Measurements from ENCODE around the gene GNPDA2.

The GNPDA2 gene

DNA sequence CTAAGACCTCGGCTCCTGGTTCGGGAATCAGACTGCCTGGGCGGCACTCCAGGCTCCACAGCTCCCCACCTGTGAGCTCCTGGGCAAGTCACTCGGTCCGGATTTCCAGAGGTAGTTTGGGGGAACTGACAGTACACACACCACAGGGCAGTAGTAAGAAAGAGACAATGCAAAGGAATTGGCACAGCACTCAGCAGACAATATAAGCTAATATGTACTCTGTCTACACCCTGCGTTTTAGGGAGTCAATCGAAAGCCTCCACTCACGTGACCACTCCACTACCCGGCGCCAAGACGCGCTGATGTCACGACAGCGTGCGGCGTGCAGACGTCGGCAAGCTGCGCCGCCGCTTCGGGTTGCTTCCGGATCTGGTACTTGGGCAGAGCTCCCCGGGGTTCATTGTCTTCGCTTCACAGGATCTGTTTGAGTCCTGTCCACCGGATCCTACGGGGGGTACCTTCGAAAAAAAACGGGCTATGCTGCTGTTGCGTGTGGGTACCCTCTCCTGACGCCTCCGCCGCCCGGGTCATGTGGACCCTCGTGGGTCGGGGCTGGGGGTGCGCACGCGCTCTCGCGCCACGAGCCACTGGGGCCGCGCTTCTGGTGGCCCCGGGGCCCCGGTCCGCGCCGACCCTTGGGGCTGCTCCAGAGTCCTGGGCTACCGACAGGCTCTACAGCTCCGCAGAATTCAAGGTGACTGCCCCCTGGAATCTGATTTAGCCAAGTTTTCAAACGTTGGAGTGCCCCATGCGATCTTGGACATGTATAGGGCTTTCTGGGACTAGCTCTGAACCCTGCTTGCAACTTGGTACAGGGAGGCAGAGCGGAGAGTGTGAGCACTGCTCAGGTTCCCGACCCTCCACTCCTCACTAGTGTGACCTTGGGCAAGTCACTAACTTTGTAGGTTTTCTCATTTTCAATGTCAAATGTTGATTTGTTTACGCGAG is 48.0 kb downstream of the GNPDA2 start, which contains the start of gene GUF1:
Gene GUF1 (plus strand): TSS at position 327 of the 948 bp plus-strand sequence. CDS start 203 bp downstream, at position 530.
- DNase-seq = peak; percentile 92

DNA sequence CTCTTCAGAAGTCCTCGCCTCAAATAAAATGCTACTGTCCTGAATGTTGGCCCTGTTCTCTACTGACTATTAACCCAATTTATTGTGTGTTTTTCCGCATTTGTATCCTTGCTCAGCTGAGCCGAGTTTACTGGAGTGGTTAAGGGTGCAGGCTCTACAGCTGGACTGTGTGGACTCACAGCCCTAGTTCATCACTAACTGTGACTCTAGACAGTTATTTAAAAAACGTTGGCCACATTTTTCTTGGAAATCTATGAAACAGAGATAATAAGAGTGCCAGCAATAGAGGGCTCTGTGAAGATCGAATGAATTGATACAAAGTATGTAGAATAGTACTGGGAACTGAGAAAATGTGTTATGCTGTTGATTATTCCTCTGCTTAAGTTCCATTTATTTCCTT is 51.0 kb downstream of the GNPDA2 start:
- no peak for DNase-seq

- DNase-seq = peak; percentile 0
Observed at GRCh38 chr4:44674471-44674870, 51.9 kb downstream of the GNPDA2 start.

DNA sequence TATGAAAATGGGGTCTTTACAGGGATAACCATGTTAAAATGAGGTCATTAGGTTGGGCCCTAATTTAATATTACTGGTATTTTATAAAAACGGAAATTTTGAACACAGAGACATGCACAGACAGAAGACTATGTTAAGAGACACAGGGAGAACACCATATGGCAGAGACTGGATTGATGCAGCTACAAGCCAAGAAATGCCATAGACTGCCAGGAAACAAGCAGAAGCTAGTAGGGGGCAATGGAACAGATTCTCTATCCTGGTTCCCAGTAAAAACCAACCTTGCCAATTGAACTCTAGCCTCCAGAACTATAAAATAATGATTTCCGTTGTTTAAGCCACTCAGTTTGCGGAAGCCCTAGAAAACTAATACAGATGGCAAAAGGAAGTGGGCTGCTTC is 54.7 kb downstream of the GNPDA2 start:
- DNase-seq = peak; percentile 3

DNA sequence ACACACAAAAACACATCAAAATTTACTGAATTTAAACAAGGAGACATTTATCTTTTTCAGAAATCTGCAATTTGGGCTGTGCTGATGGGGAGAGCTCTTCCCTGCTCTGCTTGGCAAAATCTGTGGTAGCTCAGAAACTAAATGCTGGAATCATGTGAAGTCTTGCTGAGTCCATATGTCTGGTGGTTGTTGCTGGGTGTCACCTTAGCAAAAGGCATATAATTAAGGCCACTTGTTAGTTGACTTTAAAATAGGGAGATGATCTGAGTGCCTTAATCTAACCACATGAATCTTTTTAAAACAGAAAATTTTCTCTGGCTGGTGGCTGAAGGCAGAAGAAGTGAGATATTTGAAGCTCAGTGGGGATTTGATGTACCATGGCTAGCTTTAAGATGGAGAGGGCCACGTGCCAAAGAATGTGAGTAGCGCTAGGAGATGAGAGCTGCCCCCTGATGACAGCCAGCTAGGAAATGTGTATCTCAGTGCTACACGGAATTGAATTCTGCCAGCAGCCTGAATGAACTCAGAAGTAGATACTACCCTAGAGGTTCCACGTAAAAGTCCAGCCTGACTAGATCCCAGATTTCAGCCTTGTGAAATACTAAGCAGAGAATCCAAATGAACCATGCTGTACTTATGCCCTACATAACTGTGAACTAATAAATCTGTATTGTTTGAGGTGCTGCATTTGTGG is 55.7 kb downstream of the GNPDA2 start:
- DNase-seq = peak; percentile 80

- DNase-seq = no peak
Observed at GRCh38 chr4:44668526-44668925, 57.8 kb downstream of the GNPDA2 start.

- no peak for DNase-seq
Observed at GRCh38 chr4:44663539-44664263, 62.7 kb downstream of the GNPDA2 start.

DNA sequence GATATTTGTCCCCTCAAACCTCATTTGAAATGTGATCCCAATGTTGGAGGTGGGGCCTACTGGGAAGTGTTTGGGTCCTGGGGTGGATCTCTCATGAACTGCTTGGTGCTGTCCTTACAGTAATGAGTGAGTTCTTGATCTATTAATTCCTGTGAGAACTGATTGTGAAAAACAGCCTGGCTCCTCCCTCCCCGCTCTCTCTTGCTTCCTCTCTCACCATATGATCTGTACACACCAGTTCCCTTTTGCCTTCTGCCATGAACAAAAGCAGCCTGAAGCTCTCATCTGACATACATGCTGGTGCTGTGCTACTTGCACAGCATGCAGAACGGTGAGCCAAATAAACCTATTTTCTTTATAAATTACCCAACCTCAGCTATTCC is 63.7 kb downstream of the GNPDA2 start:
- DNase-seq = peak; percentile 0

DNA sequence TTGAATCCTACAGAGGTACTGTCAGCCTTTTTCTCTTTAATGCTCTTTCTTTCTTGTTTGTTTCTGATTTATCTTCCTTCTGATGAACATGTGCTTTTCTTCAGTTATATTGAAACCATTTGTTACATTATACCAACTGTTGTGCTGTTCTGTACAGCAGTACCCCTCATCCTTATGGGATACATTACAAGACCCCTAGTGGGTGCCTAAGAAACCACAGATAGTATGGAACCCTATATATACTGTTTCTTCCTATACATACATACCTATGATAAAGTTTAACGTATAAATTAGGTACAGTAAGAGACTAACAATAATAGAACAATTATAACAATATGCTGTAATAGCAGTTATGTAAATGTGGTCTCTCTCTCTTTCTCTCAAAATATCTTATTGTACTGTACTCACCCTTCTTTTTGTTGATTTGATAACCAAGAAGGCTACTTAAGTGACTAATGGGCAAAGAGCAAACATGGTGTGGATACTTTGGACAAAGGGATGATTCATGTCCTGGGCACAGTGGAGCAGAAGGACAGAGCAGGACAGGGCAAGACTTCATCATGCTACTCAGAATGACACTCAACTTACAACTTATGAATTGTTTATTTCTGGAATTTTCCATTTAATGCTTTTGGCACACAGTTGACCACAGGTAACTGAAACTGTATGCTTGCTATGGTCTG is 64.3 kb downstream of the GNPDA2 start:
- peak; percentile 1 for DNase-seq

DNA sequence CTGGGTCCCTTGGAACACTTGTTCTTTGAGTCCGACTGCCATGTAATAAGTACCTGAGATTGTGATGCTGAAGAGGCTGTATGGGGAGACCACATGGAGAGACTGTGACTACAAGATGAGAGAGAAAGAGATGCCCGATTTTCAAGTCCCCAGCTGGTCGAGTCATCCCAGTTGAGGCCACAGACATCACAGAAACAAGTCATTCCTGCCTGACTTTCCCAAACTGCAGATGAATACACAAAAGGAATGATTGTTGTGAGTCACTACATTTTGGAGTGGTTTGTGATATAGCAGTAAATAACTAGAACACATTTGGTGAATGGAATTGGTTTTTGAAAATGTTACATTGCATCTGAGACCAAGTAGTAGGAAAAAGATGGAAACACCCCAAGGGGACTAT is 66.0 kb downstream of the GNPDA2 start:
- no peak for DNase-seq

- DNase-seq = no peak
Observed at GRCh38 chr4:44652002-44652401, 74.4 kb downstream of the GNPDA2 start.
